ENCODE measurements around the gene ASNSD1.

- TF ChIP-seq EZH2 (IDR thresholded peaks at IDR 0.05; ENCODE audit: borderline replicate concordance, insufficient read depth, low read depth, low read length, poor library complexity, severe bottlenecking) (no peak), CTCF (IDR thresholded peaks at IDR 0.05) (no peak)
Measured at GRCh38 chr2:189660803-189661147, 484 bp upstream of the ASNSD1 start.

All from B cell (primary cell).